HCT116 (cell line): ENCODE measurements around the gene CD44. TPM values are rescaled to one million over a fixed set of nuclear protein-coding genes. Genes with fewer than 3 reads are reported as not detected.

ENCODE experiments used
- ATAC-seq: fragments of 200-7000 bp; cut with Tn5 transposase; 2 replicates; pipeline ENCODE4 v1.9.1; 2020; ENCODE audit warnings: mild to moderate bottlenecking, moderate library complexity
- BruUV-seq: library from RNA; stranded (reverse); fragments of 400-500 nt; replicated peaks from 2 replicates; lab custom pipeline; 2021; lab: Mats Ljungman, UMichigan
- CTCF ChIA-PET: fragments of 300-600 bp; sonication (Branson Sonifier 250); formaldehyde crosslinking; loops from one replicate; lab custom pipeline; 2021; ENCODE audit warnings: antibody characterized with exemption; lab: Charles Lee
- POLR2A ChIA-PET: fragments of 300-600, 350-600 bp; sonication (Branson Sonifier 250); formaldehyde crosslinking; loops from one replicate; lab custom pipeline; 2021; ENCODE audit warnings: antibody characterized with exemption; lab: Charles Lee
- RAD21 ChIA-PET, 2 experiments: fragments of 300-600 bp; sonication (Branson Sonifier 250); formaldehyde crosslinking; loops; one replicate each; lab custom pipeline; 2023; ENCODE audit warnings: low total read pairs in 2 of 2; ENCODE audit not compliant: uncharacterized antibody in 2 of 2, unreplicated experiment in 2 of 2, low non-redundant PET in 1 of 2; lab: Charles Lee
- DNase-seq: peaks from one replicate; pipeline ENCODE4 v3.0.0-alpha.2; 2010; ENCODE audit warnings: low read depth, low spot score
- H2AFZ ChIP-seq: fragments of 200-600 bp; shearing (Covaris generic), sonication (generic); 2 replicates; pipeline ENCODE4 v1.6.1; 2017; ENCODE audit warnings: low read depth, mixed run types, mixed read lengths, antibody characterized with exemption, low read length; ENCODE audit not compliant: poor library complexity, severe bottlenecking
- H3K27ac ChIP-seq: 2 replicates; pipeline ENCODE4 v1.5.1; 2012; ENCODE audit warnings: low read depth, low read length
- H3K27me3 ChIP-seq: fragments of 200-600 bp; sonication (generic); 2 replicates; pipeline ENCODE4 v1.6.1; 2016; ENCODE audit warnings: mixed run types, low read length, mixed read lengths; ENCODE audit not compliant: insufficient read depth
- H3K36me3 ChIP-seq, 2 experiments: fragments of 200-500 bp in 1 of 2; fragments of 200-600 bp in 1 of 2; sonication (Bioruptor generic) in 1 of 2; sonication (generic) in 1 of 2; 2 replicates each; pipeline versions ENCODE4 v1.5.1 to v1.6.1; 2014 to 2016; ENCODE audit warnings: low read length in 2 of 2, inconsistent platforms in 1 of 2, mixed read lengths in 1 of 2, mixed run types in 1 of 2; ENCODE audit not compliant: insufficient read depth in 2 of 2, control insufficient read depth in 1 of 2
- H3K4me1 ChIP-seq, 2 experiments: fragments of 200-600 bp in 1 of 2; sonication (generic) in 1 of 2; 2 replicates each; pipeline versions ENCODE4 v1.5.1 to v1.6.1; 2012 to 2017; ENCODE audit warnings: low read length in 2 of 2, inconsistent platforms in 1 of 2, mild to moderate bottlenecking in 1 of 2, mixed read lengths in 1 of 2, mixed run types in 1 of 2, moderate library complexity in 1 of 2; ENCODE audit not compliant: insufficient read depth in 2 of 2, control insufficient read depth in 1 of 2
- H3K4me2 ChIP-seq: fragments of 200-600 bp; sonication (generic); 2 replicates; pipeline ENCODE4 v1.6.1; 2017; ENCODE audit warnings: mixed run types, low read length, mixed read lengths
- H3K4me3 ChIP-seq, 2 experiments: fragments of 200-600 bp in 1 of 2; sonication (generic) in 1 of 2; replicated peaks in 1 of 2; 2 replicates each; pipeline ENCODE4 v1.5.1; 2011 to 2016; ENCODE audit warnings: low read length in 2 of 2, control low read depth in 1 of 2, low read depth in 1 of 2, mild to moderate bottlenecking in 1 of 2, mixed read lengths in 1 of 2, mixed run types in 1 of 2
- H3K79me2 ChIP-seq: fragments of 200-600 bp; sonication (generic); 2 replicates; pipeline ENCODE4 v1.6.1; 2017; ENCODE audit warnings: mild to moderate bottlenecking, mixed run types, low read length, moderate library complexity, mixed read lengths; ENCODE audit not compliant: insufficient read depth
- H3K9ac ChIP-seq: fragments of 200-600 bp; sonication (generic); 2 replicates; pipeline ENCODE4 v1.6.1; 2016; ENCODE audit warnings: low read length, mixed read lengths
- H3K9me2 ChIP-seq: fragments of 200-600 bp; sonication (generic), shearing (Covaris generic); 2 replicates; pipeline ENCODE4 v1.6.1; 2017; ENCODE audit warnings: mixed run types, mild to moderate bottlenecking, moderate library complexity; ENCODE audit not compliant: insufficient read depth
- H3K9me3 ChIP-seq, 2 experiments: fragments of 200-500 bp in 1 of 2; fragments of 200-600 bp in 1 of 2; sonication (Bioruptor generic) in 1 of 2; sonication (generic) in 1 of 2; 2 replicates each; pipeline ENCODE4 v1.6.1; 2014 to 2017; ENCODE audit warnings: low read length in 2 of 2, mixed read lengths in 2 of 2, inconsistent platforms in 1 of 2, low read depth in 1 of 2, mild to moderate bottlenecking in 1 of 2, mixed run types in 1 of 2, moderate library complexity in 1 of 2; ENCODE audit not compliant: control insufficient read depth in 1 of 2, insufficient read depth in 1 of 2
- H4K20me1 ChIP-seq: fragments of 200-600 bp; sonication (generic), shearing (Covaris generic); 2 replicates; pipeline ENCODE4 v1.6.1; 2017; ENCODE audit warnings: mixed run types, mild to moderate bottlenecking, moderate library complexity; ENCODE audit not compliant: insufficient read depth
- CEBPB ChIP-seq: IDR thresholded peaks from 2 replicates; pipeline ENCODE4 v1.6.1; 2012; ENCODE audit warnings: low read depth
- EZH2phosphoT487 ChIP-seq: fragments of 200-600 bp; IDR thresholded peaks from 2 replicates; pipeline ENCODE4 v1.6.1; 2018; ENCODE audit warnings: antibody characterized with exemption, borderline replicate concordance
- POLR2A ChIP-seq: IDR thresholded peaks from 2 replicates; pipeline ENCODE4 v1.7.0; 2011; ENCODE audit warnings: borderline replicate concordance; ENCODE audit not compliant: insufficient read depth, insufficient read length; ENCODE audit errors: extremely low read depth
- POLR2AphosphoS5 ChIP-seq: IDR thresholded peaks from 2 replicates; pipeline ENCODE4 v1.6.1; 2011; ENCODE audit warnings: mild to moderate bottlenecking, low read depth, low read length, moderate library complexity
- SIN3A ChIP-seq: IDR thresholded peaks from 2 replicates; pipeline ENCODE4 v1.6.1; 2012; ENCODE audit warnings: low read depth
- SRF ChIP-seq: IDR thresholded peaks from 2 replicates; pipeline ENCODE4 v1.6.1; 2012; ENCODE audit warnings: low read depth
- TCF7L2 ChIP-seq: IDR thresholded peaks from 2 replicates; pipeline ENCODE4 v1.7.0; 2011; ENCODE audit warnings: borderline replicate concordance, inconsistent platforms; ENCODE audit not compliant: insufficient read depth, insufficient read length; ENCODE audit errors: extremely low read depth
- ZBTB33 ChIP-seq: IDR thresholded peaks from 2 replicates; pipeline ENCODE4 v1.6.1; 2011; ENCODE audit warnings: mild to moderate bottlenecking, low read length, moderate library complexity; ENCODE audit not compliant: insufficient replicate concordance; ENCODE audit errors: extremely low read depth
- ZNF274 ChIP-seq: fragments of 200-500 bp; sonication (Bioruptor generic); IDR thresholded peaks from 2 replicates; pipeline ENCODE4 v1.6.1; 2014; ENCODE audit warnings: mild to moderate bottlenecking, low read depth, low read length, inconsistent platforms
- intact Hi-C: fragments of 100-400 bp; cut with micrococcal nuclease; formaldehyde crosslinking; loops from 2 replicates; pipeline ENCODE4 v1.10.0; 2022
- total RNA-seq: library from RNA; stranded (reverse); gene quantifications from one replicate; pipeline ENCODE4 v1.2.1, GENCODE V29; 2021; ENCODE audit not compliant: unreplicated experiment

CD44 gene
- total RNA-seq, 1 experiment from 2014 or later: 742 TPM

GRCh38 chr11:35169754-35170153 lies 30.8 kb downstream of the CD44 start (continued):
- TF ChIP-seq SRF (no peak), TCF7L2 (no peak), SIN3A (no peak)

- Histone ChIP-seq H3K27ac (peak overlapping the region; percentile 11; the same call in 1 of the 2 replicates), H2AFZ (no peak overlapping the region), H3K79me2 (peaks cover 100% of the 10 kb centered on the region), H3K9me2 (no peaks in the 10 kb centered on the region), H4K20me1 (no peaks in the 10 kb centered on the region), H3K4me3 (no peak overlapping the region), H3K27me3 (no peaks in the 10 kb centered on the region), H3K36me3 (peaks cover 0 to 9% of the 10 kb centered on the region in 2 experiments; a peak in 1 of 4 replicates), H3K4me1 (peaks cover 94 to 98% of the 10 kb centered on the region in 2 experiments), H3K4me2 (no peak overlapping the region), H3K9ac (no peak overlapping the region), H3K9me3 (no peaks in the 10 kb centered on the region)
- DNase-seq (no peak), ATAC-seq (no peak)
- ChIA-PET RAD21 (no interaction called here), POLR2A (no interaction called here), CTCF (no interaction called here)
- BruUV-seq: no TSS peak
- TF ChIP-seq POLR2AphosphoS5 (no peak), ZBTB33 (no peak), EZH2phosphoT487 (no peak), ZNF274 (no peak), SRF (no peak), TCF7L2 (no peak), POLR2A (no peak), CEBPB (no peak)
- intact Hi-C loops: no loop called here
These were observed 31.5 kb downstream of the CD44 start for GRCh38 chr11:35170503-35170902.
